NCI-H146 (cell line): Measurements from ENCODE around the gene SPINT1.
"Not testable (repeated sequence)": the region's sequence is repeated elsewhere in the genome, so short reads cannot be mapped to it uniquely, and the experiment has no call there.

Experiments used
- DNase-seq: peaks from one replicate; lab custom pipeline; 2025; lab: John Stamatoyannopoulos, UW

The SPINT1 gene

GRCh38 chr15:40858706-40859105, 14.9 kb downstream of the SPINT1 start:
- DNase-seq, result no peak

- DNase-seq, result peak; percentile 68
Observed at GRCh38 chr15:40859206-40859851, 15.5 kb downstream of the SPINT1 start.

- DNase-seq, result not testable (repeated sequence)
Observed at GRCh38 chr15:40861147-40861546, 17.3 kb downstream of the SPINT1 start.

GRCh38 chr15:40863660-40864270, 19.9 kb downstream of the SPINT1 start:
- DNase-seq, result no peak

GRCh38 chr15:40867199-40867598, 23.4 kb downstream of the SPINT1 start:
- DNase-seq, result no peak

GRCh38 chr15:40869686-40870085, 25.8 kb downstream of the SPINT1 start:
- no peak for DNase-seq

- no peak for DNase-seq
Observed at GRCh38 chr15:40870716-40871115, 26.9 kb downstream of the SPINT1 start.

GRCh38 chr15:40871749-40872617, 28.1 kb downstream of the SPINT1 start:
- no peak for DNase-seq

- DNase-seq, result no peak
Observed at GRCh38 chr15:40872791-40873693, 29.2 kb downstream of the SPINT1 start.

GRCh38 chr15:40873694-40874561, 30.1 kb downstream of the SPINT1 start, which contains the start of gene RHOV:
TSS of gene RHOV (minus strand) at chr15:40874234. CDS start at chr15:40874139, 95 bp downstream.
- peak; percentile 85 for DNase-seq

- no peak for DNase-seq
Observed at GRCh38 chr15:40875991-40876730, 32.3 kb downstream of the SPINT1 start.

GRCh38 chr15:40877694-40878093, 33.8 kb downstream of the SPINT1 start:
- no peak for DNase-seq

- DNase-seq, result no peak
Observed at GRCh38 chr15:40878785-40879184, 34.9 kb downstream of the SPINT1 start.

- no peak for DNase-seq
Observed at GRCh38 chr15:40879609-40880008, 35.8 kb downstream of the SPINT1 start.

GRCh38 chr15:40881351-40881750, 37.5 kb downstream of the SPINT1 start:
- DNase-seq, result no peak

GRCh38 chr15:40886586-40886985, 42.7 kb downstream of the SPINT1 start:
- DNase-seq, result no peak

GRCh38 chr15:40889112-40889511, 45.3 kb downstream of the SPINT1 start:
- DNase-seq, result no peak

GRCh38 chr15:40891138-40891537, 47.3 kb downstream of the SPINT1 start:
- DNase-seq, result no peak

- peak; percentile 64 for DNase-seq
Observed at GRCh38 chr15:40891810-40892446, 48.1 kb downstream of the SPINT1 start.
